ENCODE measurements around the gene ADAMTSL4. TPM values are rescaled to one million over a fixed set of nuclear protein-coding genes. Genes with fewer than 3 reads are reported as not detected.
A peak's percentile ranks its signal among the peaks of the same experiment; 100 is the strongest.

ADAMTSL4 gene
- total and polyA plus RNA-seq, 4 experiments from 2014 or later: 0.23 to 0.33 (median 0.24) TPM; not detected in 1

DNA sequence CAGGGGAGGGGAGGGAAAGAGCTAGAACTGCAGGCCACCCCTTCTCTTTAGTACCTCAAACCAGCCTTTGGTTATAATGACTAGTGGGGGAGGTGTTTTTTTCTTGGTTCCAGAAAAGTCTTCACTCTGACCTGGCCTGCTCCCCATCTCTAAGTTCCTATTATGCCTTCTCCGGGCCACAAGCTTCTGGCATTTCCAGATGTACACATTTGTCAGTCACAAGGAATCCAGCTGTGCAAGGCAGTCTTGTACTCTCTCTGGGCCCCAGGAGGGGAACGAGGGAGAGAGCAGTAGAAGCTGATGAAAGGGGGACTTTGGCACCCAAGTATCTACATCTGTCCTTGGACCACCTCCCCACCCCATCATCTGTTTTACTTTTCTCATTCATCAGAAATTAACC lies 36.4 kb upstream of the ADAMTSL4 start:
- Histone ChIP-seq H3K4me3 (ENCODE audit: low read length in 2 of 2) (no peak overlapping the region), H3K27me3 (ENCODE audit: insufficient read depth, low read length) (no peaks in the 10 kb centered on the region), H3K27ac (ENCODE audit: low read depth, low read length) (no peak overlapping the region), H3K4me1 (ENCODE audit: insufficient read depth, low read length) (peaks cover 11% of the 10 kb centered on the region), H3K36me3 (ENCODE audit: insufficient read depth, low read length) (no peaks in the 10 kb centered on the region), H3K9me3 (ENCODE audit: control insufficient read depth in 1 of 2, low read length in 2 of 2) (no peaks in the 10 kb centered on the region)
- H3K36me3 Mint-ChIP-seq: peaks cover 0 to under 1% of the 10 kb centered on the region in 2 donors
- no peak overlapping the region for H3K27ac Mint-ChIP-seq
- CTCF ChIA-PET (ENCODE audit: partially characterized antibody): interaction anchor here (1.1 kb wide), 1 partner anchor 11 kb away, joined by 3 read pairs; no protein-coding TSS in a partner anchor
- intact Hi-C loops (cut with micrococcal nuclease): no loop called here
- H3K9me3 Mint-ChIP-seq: no peaks in the 10 kb centered on the region
- no peak overlapping the region for H3K4me3 Mint-ChIP-seq
- POLR2A ChIA-PET (ENCODE audit: partially characterized antibody): interaction anchor here (0.7 to 1.3 kb wide), 2 partner anchors 13 to 26 kb away, joined by 3 read pairs; partner anchors contain the start of gene TARS2
- peaks cover 8 to 20% (median 15%) of the 10 kb centered on the region in 4 donors for H3K4me1 Mint-ChIP-seq
- DNase-seq: no peak
- no peaks in the 10 kb centered on the region for H3K27me3 Mint-ChIP-seq

DNA sequence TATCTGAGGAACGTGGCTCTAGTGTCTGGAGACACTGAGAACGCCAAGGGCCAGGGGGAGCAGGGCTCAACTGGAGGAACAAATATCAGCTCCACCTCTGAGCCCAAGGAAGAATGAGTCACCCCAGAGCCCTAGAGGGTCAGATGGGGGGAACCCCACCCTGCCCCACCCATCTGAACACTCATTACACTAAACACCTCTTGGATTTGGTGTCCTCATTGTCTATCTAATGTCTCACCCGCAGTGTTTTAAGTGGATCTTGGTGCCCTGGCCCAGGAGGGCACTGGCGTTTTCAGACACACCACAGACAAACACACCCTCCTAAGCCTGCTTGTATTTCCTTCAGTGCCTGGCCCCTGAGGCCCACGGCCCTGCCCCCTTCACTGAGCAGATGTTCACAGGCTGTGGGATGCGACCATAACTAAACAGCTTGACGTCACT lies 35.8 kb upstream of the ADAMTSL4 start:
- CTCF ChIA-PET (ENCODE audit: partially characterized antibody): interaction anchor here (0.5 to 1.5 kb wide), 3 partner anchors 46 to 366 kb away, joined by 3 read pairs; no protein-coding TSS in a partner anchor
- peak overlapping the region in 1 of 8 donors; percentile 30 for H3K4me3 Mint-ChIP-seq
- H3K36me3 Mint-ChIP-seq: no peaks in the 10 kb centered on the region
- H3K4me1 Mint-ChIP-seq: peaks cover 8 to 20% (median 15%) of the 10 kb centered on the region in 4 donors
- no peak overlapping the region for H3K4me3 ChIP-seq (ENCODE audit: low read length in 2 of 2)
- no peak for DNase-seq
- intact Hi-C loops (cut with micrococcal nuclease): no loop called here
- H3K27ac Mint-ChIP-seq: no peak overlapping the region
- H3K4me1 ChIP-seq (ENCODE audit: insufficient read depth, low read length): peaks cover 11% of the 10 kb centered on the region
- no peaks in the 10 kb centered on the region for H3K36me3 ChIP-seq (ENCODE audit: insufficient read depth, low read length)
- POLR2A ChIA-PET (ENCODE audit: partially characterized antibody): interaction anchor here (0.6 to 1.3 kb wide), 5 partner anchors 12 to 539 kb away, joined by 3 read pairs; partner anchors contain the start of gene TARS2
- H3K27ac ChIP-seq (ENCODE audit: low read depth, low read length): no peak overlapping the region
- no peaks in the 10 kb centered on the region for H3K27me3 ChIP-seq (ENCODE audit: insufficient read depth, low read length)
- H3K9me3 Mint-ChIP-seq: no peaks in the 10 kb centered on the region
- H3K9me3 ChIP-seq (ENCODE audit: control insufficient read depth in 1 of 2, low read length in 2 of 2): no peaks in the 10 kb centered on the region
- no peaks in the 10 kb centered on the region for H3K27me3 Mint-ChIP-seq

DNA sequence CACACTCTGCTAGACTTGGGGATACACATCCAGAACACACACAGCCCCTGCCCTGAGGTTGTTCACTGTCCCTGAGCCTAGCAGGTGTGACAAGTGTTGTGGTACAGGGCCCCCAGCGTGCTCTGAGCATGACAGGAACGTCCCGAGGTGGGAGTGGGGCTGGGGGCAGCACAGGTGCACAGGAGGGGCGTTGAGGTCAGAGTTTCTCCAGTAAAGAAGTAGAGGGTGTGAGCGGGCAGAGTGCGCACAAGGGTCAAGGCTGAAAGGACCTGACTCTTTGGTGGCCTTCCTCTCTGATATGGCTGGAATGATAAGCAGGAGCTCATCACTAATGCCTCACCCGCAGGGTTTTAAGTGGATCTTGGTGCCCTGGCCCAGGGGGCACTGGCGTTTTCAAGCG lies 34.9 kb upstream of the ADAMTSL4 start:
- Histone ChIP-seq H3K27me3 (ENCODE audit: insufficient read depth, low read length) (no peaks in the 10 kb centered on the region), H3K9me3 (ENCODE audit: control insufficient read depth in 1 of 2, low read length in 2 of 2) (no peaks in the 10 kb centered on the region), H3K36me3 (ENCODE audit: insufficient read depth, low read length) (no peaks in the 10 kb centered on the region), H3K27ac (ENCODE audit: low read depth, low read length) (no peak overlapping the region), H3K4me1 (ENCODE audit: insufficient read depth, low read length) (peaks cover 11% of the 10 kb centered on the region), H3K4me3 (ENCODE audit: low read length in 2 of 2) (no peak overlapping the region)
- H3K27me3 Mint-ChIP-seq: no peaks in the 10 kb centered on the region
- H3K4me1 Mint-ChIP-seq: peaks cover 8 to 20% (median 15%) of the 10 kb centered on the region in 4 donors
- DNase-seq: no peak
- peak overlapping the region in 3 of 7 donors; percentile 36 to 62 (median 55) for H3K27ac Mint-ChIP-seq
- intact Hi-C loops (cut with micrococcal nuclease): loop anchor here (2.0 kb wide), 1 partner anchor 47 kb away; no protein-coding TSS in a partner anchor
- POLR2A ChIA-PET (ENCODE audit: partially characterized antibody): interaction anchor here (1.0 to 2.4 kb wide), 3 partner anchors 26 to 66 kb away, joined by 3 to 23 read pairs (median 13); partner anchors contain the start of gene MCL1
- H3K36me3 Mint-ChIP-seq: no peaks in the 10 kb centered on the region
- CTCF ChIA-PET (ENCODE audit: partially characterized antibody): interaction anchor here (1.5 kb wide), 1 partner anchor 45 kb away, joined by 3 read pairs; no protein-coding TSS in a partner anchor
- no peaks in the 10 kb centered on the region for H3K9me3 Mint-ChIP-seq
- H3K4me3 Mint-ChIP-seq: peak overlapping the region; percentile 63 to 94 (median 92)

DNA sequence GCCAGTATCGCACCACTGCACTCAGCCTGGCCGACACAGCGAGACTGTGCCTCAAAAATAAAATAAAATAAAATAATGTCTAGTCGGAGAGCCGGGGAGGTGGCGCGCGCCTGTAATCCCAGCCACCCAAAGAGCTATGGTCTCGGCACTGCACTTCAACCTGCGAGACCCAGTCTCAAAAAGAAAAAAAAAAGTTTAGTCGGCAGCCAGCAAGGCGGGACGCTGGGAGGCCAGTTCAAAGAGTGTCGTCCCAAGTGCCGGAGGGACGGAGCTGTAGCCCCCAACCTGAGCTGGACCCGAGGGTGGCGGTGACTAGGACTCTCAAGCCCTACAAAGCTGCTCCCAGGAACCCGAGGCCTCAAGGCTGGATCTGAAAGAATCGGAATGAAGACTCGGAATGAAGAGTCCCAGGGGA lies 34.3 kb upstream of the ADAMTSL4 start:
- Mint-ChIP-seq H3K9me3 (no peaks in the 10 kb centered on the region), H3K27me3 (no peaks in the 10 kb centered on the region), H3K27ac (peak overlapping the region in 6 of 7 donors; percentile 2 to 93 (median 90)), H3K4me3 (peak overlapping the region; percentile 83 to 94 (median 92)), H3K36me3 (no peaks in the 10 kb centered on the region), H3K4me1 (peaks cover 8 to 20% (median 15%) of the 10 kb centered on the region in 4 donors)
- Histone ChIP-seq H3K4me3 (ENCODE audit: low read length in 2 of 2) (peak overlapping the region; percentile 69 to 73), H3K4me1 (ENCODE audit: insufficient read depth, low read length) (peaks cover 11% of the 10 kb centered on the region), H3K27me3 (ENCODE audit: insufficient read depth, low read length) (no peaks in the 10 kb centered on the region), H3K27ac (ENCODE audit: low read depth, low read length) (peak overlapping the region; percentile 53), H3K36me3 (ENCODE audit: insufficient read depth, low read length) (no peaks in the 10 kb centered on the region), H3K9me3 (ENCODE audit: control insufficient read depth in 1 of 2, low read length in 2 of 2) (no peaks in the 10 kb centered on the region)
- ChIA-PET POLR2A (ENCODE audit: partially characterized antibody) (interaction anchor here (1.2 to 2.6 kb wide), 9 partner anchors 20 to 182 kb away, joined by 3 to 31 read pairs (median 9); partner anchors contain the start of genes ENSA, GOLPH3L, MCL1 and RPRD2), CTCF (ENCODE audit: partially characterized antibody) (interaction anchor here (0.6 to 3.1 kb wide), 9 partner anchors 10 to 259 kb away, joined by 3 to 18 read pairs (median 4); no protein-coding TSS in a partner anchor)
- DNase-seq: peak in 1 of 5 donors; percentile 4
- intact Hi-C loops (cut with micrococcal nuclease): loop anchor here (1.0 to 5.0 kb wide), 4 partner anchors 17 to 53 kb away; partner anchors contain the start of gene TARS2

DNA sequence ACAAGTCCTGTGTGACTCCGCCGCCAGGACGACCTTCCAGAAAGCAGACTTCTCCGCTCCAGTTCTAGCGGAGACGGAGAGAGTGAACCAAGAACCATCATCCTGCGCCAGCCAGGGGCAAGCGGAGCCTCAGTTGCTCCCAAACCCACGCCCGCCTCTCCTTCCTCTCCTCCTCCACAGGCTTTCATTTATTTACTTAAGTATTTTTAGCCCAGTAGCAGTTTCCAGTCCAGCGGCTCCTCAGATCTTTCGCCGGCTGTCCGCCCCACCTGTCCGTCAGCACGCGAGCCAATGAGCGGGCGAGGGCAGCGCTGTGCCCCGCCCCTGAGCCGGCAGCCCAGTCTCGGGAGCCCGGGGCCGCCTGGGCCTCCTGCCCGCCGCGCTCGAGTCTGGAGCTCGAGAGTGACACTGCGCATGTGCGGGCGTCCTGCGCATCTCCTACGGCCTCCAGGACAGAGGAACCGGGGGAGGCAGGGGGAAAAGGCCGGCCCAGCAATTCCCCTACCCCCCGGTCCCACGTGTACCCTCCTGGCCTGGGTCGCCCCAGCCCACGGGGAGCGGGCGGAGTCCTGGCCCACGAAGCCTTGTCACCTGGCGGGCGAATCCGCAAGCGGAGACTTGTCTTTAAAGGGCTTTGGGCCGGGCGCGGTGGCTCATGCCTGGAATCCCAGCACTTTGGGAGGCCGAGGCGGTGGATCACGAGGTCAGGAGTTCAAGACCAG lies 33.7 kb upstream of the ADAMTSL4 start, which contains the start of gene FALEC:
Gene FALEC (plus strand): TSS at position 425 of the 722 bp plus-strand sequence.
- Mint-ChIP-seq H3K27me3 (no peaks in the 10 kb centered on the region), H3K4me1 (peaks cover 8 to 20% (median 12%) of the 10 kb centered on the region in 4 donors), H3K36me3 (no peaks in the 10 kb centered on the region), H3K27ac (peak within 1 kb of the TSS; percentile 61 to 93 (median 89)), H3K4me3 (peak within 1 kb of the TSS; percentile 83 to 94 (median 92)), H3K9me3 (no peaks in the 10 kb centered on the region)
- peak; percentile 87 to 91 (median 89) for DNase-seq
- Histone ChIP-seq H3K9me3 (ENCODE audit: control insufficient read depth in 1 of 2, low read length in 2 of 2) (no peaks in the 10 kb centered on the region), H3K4me1 (ENCODE audit: insufficient read depth, low read length) (peaks cover 11% of the 10 kb centered on the region), H3K27ac (ENCODE audit: low read depth, low read length) (peak within 1 kb of the TSS; percentile 53), H3K27me3 (ENCODE audit: insufficient read depth, low read length) (no peaks in the 10 kb centered on the region), H3K4me3 (ENCODE audit: low read length in 2 of 2) (peak within 1 kb of the TSS; percentile 69 to 73), H3K36me3 (ENCODE audit: insufficient read depth, low read length) (no peaks in the 10 kb centered on the region)
- POLR2A ChIA-PET (ENCODE audit: partially characterized antibody): interaction anchor here (0.7 to 2.6 kb wide), 12 partner anchors 10 to 258 kb away, joined by 3 to 31 read pairs (median 6); partner anchors contain the start of genes ENSA, GOLPH3L, MCL1 and RPRD2
- intact Hi-C loops (cut with micrococcal nuclease): loop anchor here (1.0 to 5.0 kb wide), 4 partner anchors 17 to 53 kb away; partner anchors contain the start of gene TARS2
- CTCF ChIA-PET (ENCODE audit: partially characterized antibody): interaction anchor here (0.6 to 3.1 kb wide), 11 partner anchors 8 to 260 kb away, joined by 3 to 18 read pairs (median 5); partner anchors contain the start of gene ECM1

DNA sequence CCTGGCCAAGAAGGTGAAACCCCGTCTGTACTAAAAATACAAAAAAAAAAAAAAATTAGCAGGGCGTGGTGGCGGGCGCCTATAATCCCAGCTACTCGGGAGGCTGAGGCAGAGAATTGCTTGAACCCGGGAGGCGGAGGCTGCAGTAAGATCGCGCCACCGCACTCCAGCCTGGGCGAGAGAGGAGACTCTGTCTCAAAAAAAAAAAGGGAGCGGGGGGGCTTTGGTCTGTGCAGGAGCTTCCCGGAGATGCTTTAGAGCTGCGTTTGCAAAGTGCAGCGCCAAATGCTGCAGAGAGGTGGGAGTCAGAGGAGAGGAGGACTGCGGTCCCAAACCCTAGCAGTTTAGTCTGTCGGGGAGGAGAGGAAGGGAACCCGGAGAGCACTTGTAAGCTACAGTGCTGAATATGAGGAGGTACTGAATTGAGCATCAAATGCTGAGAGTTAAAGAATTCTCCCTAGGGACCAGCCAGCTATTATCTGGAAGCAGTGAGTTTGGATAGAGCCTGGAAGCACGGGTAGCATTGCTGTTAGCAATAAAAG lies 33.1 kb upstream of the ADAMTSL4 start:
- Histone ChIP-seq H3K9me3 (ENCODE audit: control insufficient read depth in 1 of 2, low read length in 2 of 2) (no peaks in the 10 kb centered on the region), H3K27me3 (ENCODE audit: insufficient read depth, low read length) (no peaks in the 10 kb centered on the region), H3K36me3 (ENCODE audit: insufficient read depth, low read length) (no peaks in the 10 kb centered on the region), H3K27ac (ENCODE audit: low read depth, low read length) (peak overlapping the region; percentile 53), H3K4me3 (ENCODE audit: low read length in 2 of 2) (peak overlapping the region in 1 of 2 donors; percentile 73), H3K4me1 (ENCODE audit: insufficient read depth, low read length) (peaks cover 11% of the 10 kb centered on the region)
- H3K9me3 Mint-ChIP-seq: no peaks in the 10 kb centered on the region
- no peaks in the 10 kb centered on the region for H3K27me3 Mint-ChIP-seq
- ChIA-PET CTCF (ENCODE audit: partially characterized antibody) (interaction anchor here (0.6 to 3.1 kb wide), 10 partner anchors 9 to 260 kb away, joined by 3 to 18 read pairs (median 6); partner anchors contain the start of gene ECM1), POLR2A (ENCODE audit: partially characterized antibody) (interaction anchor here (0.7 to 2.6 kb wide), 14 partner anchors 11 to 258 kb away, joined by 3 to 31 read pairs (median 4); partner anchors contain the start of genes ENSA, GOLPH3L, MCL1 and RPRD2)
- intact Hi-C loops (cut with micrococcal nuclease): loop anchor here (5.0 kb wide), 1 partner anchor 54 kb away; no protein-coding TSS in a partner anchor
- H3K27ac Mint-ChIP-seq: peak overlapping the region; percentile 57 to 93 (median 77)
- peaks cover 8 to 16% (median 9%) of the 10 kb centered on the region in 4 donors for H3K4me1 Mint-ChIP-seq
- H3K36me3 Mint-ChIP-seq: no peaks in the 10 kb centered on the region
- DNase-seq: no peak
- H3K4me3 Mint-ChIP-seq: peak overlapping the region; percentile 83 to 94 (median 92)
